Measurements from ENCODE around the gene REEP2.
"Not testable (repeated sequence)": the region's sequence is repeated elsewhere in the genome, so short reads cannot be mapped to it uniquely, and the experiment has no call there.

The REEP2 gene

DNA sequence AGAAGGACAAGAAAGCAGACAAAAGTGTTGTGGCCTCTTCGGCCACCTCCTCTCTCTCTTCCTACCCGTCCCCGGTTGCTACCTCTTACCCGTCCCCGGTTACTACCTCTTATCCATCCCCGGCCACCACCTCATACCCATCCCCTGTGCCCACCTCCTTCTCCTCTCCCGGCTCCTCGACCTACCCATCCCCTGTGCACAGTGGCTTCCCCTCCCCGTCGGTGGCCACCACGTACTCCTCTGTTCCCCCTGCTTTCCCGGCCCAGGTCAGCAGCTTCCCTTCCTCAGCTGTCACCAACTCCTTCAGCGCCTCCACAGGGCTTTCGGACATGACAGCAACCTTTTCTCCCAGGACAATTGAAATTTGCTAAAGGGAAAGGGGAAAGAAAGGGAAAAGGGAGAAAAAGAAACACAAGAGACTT, 28.9 kb downstream of the REEP2 start:
- DNase-seq, result no peak

- peak; percentile 54 for DNase-seq
Measured at GRCh38 chr5:138468133-138468965, 29.5 kb downstream of the REEP2 start.

DNA sequence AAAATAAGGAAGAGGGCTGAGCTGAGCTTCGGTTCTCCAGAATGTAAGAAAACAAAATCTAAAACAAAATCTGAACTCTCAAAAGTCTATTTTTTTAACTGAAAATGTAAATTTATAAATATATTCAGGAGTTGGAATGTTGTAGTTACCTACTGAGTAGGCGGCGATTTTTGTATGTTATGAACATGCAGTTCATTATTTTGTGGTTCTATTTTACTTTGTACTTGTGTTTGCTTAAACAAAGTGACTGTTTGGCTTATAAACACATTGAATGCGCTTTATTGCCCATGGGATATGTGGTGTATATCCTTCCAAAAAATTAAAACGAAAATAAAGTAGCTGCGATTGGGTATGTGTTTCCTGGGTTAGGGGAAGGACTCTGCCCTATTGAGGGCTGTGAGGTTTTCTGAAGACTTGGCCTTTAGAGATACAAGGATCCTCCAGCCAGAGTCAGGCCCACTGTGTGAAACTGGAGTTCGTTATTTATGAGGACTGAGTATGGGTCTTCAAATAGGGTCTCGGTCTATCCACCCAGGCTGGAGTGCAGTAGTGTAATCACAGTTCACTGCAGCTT, 30.2 kb downstream of the REEP2 start:
- DNase-seq, result no peak

- DNase-seq, result no peak
Measured at GRCh38 chr5:138469540-138470321, 30.9 kb downstream of the REEP2 start.

- DNase-seq, result no peak
Measured at GRCh38 chr5:138470322-138471051, 31.6 kb downstream of the REEP2 start.

DNA sequence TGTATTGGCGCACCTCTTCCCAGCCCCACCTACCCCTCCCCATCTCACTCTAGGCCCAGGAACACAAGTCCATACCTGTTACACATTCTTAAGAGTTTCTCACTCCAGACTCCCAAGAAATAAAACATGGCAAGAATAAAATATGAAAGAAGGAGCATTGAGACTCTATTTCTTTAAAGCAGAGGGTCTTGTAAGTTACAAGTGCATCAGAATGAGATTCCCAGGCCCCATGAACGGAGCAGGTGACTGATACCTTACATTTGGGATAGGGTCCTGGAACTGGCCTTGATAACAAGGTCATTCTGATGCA, 32.1 kb downstream of the REEP2 start:
- no peak for DNase-seq

- DNase-seq, result no peak
Measured at GRCh38 chr5:138472353-138472752, 33.5 kb downstream of the REEP2 start.

DNA sequence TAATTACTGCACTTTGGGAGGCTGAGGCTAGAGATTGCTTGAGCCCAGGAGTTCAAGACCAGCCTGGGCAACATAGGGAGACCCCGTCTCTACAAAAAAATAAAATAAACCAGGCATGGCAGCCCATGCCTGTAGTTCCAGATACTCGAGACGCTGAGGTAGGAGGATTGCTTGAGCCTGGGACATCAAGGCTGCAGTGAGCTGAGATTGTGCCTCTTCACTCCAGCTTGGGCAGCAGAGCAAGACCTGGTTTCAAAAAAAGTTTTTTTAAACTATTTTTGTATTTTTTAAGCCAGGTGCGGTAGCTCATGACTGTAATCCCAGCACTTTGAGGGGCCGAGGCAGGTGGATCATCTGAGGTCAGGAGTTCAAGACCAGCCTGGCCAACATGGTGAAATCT, 34.3 kb downstream of the REEP2 start:
- DNase-seq, result not testable (repeated sequence)

DNA sequence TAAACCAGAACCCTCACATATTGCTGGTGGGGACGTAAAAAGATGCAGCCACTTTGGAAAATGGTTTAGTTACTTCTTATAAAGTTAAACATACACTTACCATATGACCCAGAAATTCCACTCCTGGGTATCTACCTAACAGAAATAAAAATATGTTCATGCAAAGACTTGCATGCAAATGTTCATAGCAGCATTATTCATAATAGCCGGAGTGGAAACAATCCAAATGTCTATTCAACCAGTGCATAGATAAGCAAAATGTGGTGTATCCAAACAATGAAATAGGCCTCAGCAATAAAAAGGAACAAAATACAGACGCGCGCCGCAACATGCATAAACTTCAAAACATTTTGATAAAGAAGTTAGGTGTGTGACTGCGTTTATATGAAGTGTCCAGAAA, 38.1 kb downstream of the REEP2 start:
- no peak for DNase-seq

DNA sequence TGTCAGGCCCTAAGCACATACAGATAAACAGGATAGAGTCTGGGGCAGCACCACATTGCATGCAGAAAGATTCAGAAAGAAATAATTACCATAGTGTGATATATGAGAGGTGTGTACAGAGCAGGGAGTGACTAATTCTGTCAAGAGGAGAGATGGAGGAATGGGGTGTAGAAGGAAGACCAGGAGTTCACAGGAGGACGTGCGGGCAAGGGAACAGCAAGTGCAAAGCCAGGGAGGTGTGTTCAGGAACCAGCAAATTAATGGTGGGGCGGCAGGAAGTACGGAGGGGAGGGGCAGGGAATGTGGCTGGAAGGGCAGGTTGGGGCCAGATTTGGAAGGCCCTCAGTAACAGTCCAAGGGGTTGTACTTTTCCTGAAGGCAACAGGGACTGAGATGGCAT, 43.8 kb downstream of the REEP2 start:
- DNase-seq, result no peak

GRCh38 chr5:138488481-138488945, 49.7 kb downstream of the REEP2 start:
- peak; percentile 42 for DNase-seq

GRCh38 chr5:138489683-138490061, 50.8 kb downstream of the REEP2 start:
- DNase-seq, result no peak

DNA sequence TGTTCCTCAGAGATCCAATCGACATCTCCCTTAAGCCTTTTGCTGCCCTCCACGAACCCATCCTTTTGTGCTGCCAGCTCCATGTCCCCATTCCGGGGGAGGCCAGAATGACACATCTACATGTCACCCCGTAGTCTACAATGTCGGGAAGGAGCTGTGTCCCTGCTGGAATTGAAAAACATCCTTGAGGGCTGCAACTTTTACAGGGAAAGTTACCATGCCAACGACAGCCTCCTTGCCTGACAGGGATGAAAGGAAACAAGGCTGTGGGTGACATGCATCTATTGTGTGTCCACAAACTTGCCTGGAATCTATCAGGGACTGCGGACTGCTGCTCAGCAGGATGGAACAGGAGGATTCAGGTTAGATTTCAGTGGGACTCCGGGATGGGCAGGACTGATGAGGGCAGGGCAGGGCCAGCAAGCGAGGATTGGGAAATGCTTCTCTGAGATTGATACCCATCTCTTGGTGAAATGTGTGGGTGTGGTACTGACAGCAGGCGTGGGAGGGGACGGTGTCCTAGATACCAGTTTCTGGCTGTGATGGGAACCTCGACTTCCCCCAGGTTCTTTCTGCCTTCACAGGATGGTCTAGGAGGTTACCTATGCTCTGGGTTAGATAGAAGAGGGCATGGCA, 51.9 kb downstream of the REEP2 start:
- DNase-seq, result no peak

DNA sequence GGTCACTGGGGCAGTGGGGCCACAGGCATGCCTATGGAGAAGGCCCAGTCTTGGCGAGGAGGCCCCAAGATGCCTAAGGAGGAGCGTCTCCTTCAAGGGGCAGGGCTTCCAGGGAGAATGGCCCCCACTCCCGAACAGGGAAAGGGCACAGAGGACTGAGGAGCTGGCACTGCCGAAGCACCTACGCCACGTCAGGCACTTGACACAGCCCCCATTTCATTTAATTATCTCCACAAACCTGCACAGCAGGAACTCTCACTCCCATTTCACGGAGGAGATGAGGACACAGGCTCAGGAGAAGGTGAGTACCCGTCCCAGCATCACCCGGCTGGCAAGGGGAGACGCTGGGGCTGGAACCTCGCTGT, 52.4 kb downstream of the REEP2 start:
- DNase-seq, result no peak

DNA sequence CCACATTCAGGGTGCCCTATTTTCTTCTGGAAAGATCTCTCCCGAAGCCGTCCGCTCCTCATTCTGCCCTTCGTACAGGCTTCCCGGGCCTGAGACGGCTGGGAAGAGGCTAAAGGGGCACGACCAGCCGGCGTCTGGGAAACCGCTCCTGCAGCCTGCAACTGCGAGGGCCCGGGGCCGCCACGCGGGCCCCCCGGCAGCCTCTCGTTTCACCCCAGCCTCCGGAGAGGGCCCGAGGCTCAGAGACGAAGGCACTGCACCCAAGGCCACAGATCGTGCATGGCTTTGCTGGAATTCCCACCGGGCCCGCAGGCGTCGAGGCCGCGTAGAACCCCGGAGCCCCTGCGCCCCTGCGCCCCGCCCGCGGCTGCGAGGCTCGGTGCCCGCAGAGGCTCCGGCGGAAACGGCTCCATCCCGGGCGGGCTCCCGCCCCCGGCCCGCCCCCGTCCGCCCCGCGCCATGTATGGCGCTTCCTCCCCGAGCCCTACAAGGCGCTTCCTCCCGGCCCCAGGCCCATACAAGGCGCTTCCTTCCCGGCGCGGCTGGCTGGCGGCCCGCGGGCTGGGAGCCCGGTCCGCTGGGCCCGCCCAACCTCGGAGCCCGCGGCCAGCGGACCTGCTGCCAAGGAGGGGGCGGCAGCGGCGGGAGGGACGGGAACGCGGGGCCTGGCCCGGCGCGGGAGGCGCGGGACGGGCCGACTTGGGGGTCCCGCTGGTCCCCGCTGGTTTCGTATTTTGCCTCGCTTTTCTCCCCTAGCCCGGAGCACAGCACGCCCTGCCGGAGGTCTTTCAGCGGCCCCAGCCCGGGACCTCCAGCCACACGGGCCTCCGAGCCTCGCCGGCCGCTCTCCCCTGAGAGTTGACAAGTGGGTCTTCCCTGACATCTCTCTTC, 53.1 kb downstream of the REEP2 start:
- peak; percentile 93 for DNase-seq

GRCh38 chr5:138492560-138493045, 53.7 kb downstream of the REEP2 start:
- no peak for DNase-seq

DNA sequence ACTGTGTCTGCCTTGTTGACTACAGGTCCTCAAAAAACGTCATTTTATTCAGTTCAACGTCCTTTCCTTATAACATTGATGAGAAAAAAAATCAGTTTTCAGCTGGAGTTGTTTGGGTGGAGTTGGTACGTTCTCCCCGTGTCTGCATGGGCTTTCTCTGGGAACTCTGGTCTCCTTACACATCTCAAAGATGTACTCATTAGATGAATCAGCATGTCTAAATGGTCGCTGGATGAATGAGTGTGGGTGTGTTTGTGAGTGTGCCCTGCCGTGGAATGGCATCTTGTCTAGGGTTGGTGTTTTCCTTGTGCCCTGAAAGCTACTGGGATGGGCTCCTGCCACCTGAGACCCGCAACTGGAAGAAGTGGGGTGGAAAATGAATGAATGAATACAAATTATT, 56.5 kb downstream of the REEP2 start:
- no peak for DNase-seq
